GM21723 (cell line): Measurements from ENCODE around the gene IL10.
"Not testable (repeated sequence)": the region's sequence is repeated elsewhere in the genome, so short reads cannot be mapped to it uniquely, and the experiment has no call there.

Source experiments
- ATAC-seq: cut with Tn5 transposase; IDR thresholded peaks from one replicate; pipeline ENCODE4 v1.9.1; 2021; ENCODE audit warnings: mild to moderate bottlenecking, moderate library complexity; ENCODE audit not compliant: unreplicated experiment

Gene IL10

DNA sequence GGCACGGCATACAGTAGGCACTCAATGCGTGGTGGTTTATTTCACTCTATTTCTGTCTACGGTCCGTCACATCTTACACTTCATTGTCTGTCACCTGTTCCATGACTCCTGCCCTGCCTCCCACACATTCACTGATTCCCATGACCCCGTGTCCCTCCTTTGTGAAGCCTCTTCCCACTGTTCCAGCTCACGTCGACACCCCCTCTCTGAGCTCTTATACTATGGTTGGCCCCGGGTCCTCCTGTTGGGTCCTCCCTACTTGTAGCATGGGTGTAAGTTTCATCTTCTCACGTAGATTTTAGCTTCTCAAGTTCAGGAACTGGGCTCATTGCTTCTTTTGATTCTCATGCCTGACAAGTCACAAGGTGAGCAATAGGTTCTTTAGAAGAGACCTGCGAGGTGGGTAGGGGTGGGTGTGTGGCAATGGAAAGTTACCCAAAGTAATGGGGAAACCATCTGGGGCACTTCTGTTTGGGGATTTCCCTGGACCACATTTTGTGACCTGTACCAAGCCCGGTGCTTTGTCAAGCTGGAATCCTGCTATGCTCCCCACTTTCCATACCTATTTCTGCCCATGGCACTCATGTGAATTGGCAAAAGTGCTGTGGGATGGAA is 22.1 kb upstream of the IL10 start:
- no peak for ATAC-seq

- no peak for ATAC-seq
Observed at GRCh38 chr1:206793620-206794019, 21.3 kb upstream of the IL10 start.

- ATAC-seq: peak; percentile 46
Observed at GRCh38 chr1:206792939-206793607, 20.8 kb upstream of the IL10 start.

DNA sequence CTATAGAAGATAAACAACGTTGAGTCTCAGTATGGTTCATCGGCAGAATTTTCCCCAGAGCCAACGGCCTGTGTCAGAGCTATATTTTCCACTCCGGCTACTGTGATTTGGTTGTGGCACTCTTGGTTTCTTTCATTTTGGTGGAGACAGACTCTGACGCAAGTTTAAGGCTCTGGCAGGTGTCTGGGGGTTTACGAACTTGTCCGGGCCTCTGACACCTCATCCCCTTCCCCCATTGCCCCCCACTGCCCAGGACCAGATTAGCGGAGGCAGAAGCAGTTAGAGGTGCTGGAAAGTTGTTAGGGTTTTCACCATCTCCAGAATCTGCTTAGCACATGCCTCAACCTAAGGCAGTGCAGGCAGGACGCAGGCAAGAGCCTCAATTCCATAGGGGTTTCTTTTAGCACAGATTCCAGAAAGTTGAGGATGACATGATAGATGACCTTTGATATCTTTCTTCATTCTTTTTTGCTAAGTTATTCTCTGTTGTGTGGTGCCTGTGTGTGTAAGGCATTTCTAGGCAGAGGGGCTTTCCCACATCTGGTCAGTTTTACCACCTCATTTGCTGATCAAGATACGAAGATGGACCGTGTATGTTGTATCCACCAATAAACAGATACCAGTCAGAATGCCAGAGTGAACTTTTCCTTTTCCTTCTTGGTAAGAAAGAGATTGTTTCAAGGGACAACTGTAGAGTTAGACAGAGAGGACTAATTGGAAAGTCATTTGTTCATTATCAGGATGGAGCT is 18.4 kb upstream of the IL10 start:
- no peak for ATAC-seq

GRCh38 chr1:206788487-206789050 is 16.3 kb upstream of the IL10 start:
- no peak for ATAC-seq

DNA sequence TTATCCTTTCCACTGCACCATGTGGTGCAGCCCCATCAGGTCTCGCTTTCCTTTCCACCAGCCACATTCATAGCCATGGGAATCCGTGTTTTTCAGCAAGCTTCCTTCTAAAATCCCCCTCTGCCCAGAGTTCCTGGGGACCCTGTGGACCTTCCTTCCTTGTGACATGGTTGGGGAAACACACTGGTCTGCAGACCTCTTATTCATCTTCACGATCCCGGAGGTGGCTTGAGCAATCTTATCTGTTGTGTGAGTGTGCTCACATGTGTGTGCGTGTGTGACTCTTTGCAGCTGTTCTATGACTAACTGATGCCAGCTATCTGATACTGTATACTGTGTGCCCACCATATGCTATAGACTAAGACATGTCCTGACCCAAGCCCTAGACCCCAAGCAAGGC is 15.6 kb upstream of the IL10 start:
- no peak for ATAC-seq

DNA sequence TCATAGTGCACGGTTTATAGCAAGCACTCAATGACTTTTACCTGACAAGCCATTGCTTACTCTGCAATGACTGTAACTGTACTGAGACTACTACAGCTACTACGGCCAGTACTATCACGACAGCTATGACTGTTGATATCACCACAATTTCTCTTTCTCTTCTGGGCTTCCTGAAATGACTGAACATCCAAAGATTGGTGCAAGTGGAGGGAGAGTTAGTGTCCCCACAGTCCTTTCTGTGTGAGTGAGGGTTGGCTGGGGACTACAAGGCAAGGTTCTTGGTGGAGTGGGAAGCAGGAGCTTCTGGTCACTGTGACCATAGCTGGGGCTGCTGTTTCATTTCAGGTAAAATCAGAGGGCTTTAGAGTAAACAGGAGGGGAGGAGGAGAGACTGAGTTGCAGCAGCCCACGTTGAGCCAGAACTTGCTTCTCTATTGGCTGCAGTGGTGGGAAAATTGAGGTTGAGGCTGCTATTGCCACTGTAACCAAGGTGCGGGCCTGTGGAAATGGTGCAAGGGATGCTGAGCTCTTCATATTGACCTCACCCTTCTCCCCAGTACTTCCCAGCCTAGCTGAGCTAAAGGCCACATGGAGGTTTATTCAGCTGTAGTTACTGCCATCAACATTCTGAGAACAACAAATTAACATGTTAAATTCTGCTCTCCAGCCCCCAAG is 14.1 kb upstream of the IL10 start:
- no peak for ATAC-seq

DNA sequence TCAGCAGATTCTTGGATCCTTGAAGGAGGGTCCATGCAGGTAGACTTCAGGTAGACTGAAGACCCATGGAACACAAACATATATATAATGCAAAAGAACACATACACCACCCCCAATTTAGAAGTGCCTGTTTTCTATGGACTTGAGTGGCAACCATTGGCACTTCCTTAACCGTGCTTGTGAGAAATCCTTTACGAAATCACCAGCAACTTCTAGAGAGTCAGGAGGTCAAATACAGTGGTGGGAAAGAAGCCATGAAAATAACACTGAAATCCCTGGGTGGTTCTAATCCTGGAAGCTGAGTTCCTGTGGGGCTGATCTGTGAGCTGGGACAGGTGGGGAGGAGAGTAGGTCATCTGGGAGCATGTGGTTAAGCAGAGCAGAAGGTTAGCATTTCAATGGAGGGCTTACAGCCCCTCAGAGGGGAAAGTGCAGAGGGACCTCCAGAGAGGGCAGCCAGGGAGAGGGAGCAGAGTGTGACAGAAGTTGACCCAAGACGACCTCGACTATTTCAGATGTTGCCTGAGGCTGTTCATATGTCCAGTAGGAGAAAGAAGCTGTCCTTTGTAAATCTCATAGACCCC is 13.0 kb upstream of the IL10 start:
- ATAC-seq: no peak

DNA sequence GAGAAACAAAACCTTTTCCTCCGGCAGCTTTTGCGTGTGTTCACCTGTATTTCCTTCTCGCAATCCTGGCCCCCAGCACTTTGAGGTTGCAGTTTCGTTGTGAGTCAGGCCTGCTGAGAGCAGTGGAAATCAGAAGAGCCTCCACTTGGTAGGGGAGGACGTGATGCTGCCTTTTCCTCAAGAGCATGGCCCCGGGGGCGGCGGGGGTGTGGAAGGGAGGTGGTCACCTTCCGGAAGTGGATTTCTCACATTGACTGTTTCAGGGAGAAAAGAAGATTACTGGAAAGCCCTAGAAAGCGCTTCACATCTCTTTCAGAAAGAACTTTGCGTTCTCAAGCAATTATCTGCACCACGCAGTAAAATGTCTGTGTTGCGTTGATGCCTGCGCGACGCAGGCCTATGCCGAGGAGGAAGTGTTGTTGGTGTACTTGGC is 12.2 kb upstream of the IL10 start:
- peak; percentile 71 for ATAC-seq

GRCh38 chr1:206783506-206783905 is 11.2 kb upstream of the IL10 start:
- no peak for ATAC-seq

DNA sequence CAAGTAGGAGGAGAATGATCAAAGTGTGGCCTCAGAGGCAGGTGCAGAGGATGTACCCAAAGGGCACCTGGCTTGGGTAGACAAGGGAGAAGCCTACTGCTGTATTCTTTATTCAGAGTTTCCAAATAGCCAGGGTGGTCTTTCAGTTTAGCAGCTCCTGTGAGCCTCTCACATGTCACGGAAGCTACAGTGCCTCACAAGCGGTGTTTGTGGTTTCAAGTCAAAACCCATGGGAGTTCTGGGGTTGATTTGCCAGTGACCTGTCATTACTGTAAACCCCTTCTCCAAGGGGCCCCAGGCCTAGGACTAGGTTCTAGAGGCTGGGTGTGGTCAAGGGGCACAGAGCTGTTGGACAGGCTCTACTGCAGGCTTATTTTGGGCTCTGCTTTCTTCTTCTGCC is 10.2 kb upstream of the IL10 start:
- ATAC-seq: peak; percentile 58

- no peak for ATAC-seq
Observed at GRCh38 chr1:206779638-206780037, 7.3 kb upstream of the IL10 start.

DNA sequence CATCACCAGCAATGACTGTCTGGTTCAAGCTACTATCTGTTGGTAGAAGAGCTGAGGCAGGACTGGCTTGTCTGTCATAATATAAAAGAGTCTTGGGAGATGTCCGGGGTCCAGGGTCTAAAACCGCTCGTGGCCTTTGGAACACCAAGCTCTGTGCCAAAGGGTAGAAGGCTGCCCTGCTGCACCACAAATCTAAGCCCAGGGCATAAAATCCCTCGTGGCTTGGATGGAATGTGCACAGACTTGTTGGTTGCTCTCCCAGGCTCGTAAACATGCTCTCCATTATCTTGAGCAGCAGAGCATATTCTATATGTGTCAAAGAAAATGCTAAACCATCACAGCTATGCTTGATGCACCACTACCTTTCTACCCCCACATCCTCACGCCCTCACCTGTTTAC is 6.6 kb upstream of the IL10 start:
- not testable (repeated sequence) for ATAC-seq

DNA sequence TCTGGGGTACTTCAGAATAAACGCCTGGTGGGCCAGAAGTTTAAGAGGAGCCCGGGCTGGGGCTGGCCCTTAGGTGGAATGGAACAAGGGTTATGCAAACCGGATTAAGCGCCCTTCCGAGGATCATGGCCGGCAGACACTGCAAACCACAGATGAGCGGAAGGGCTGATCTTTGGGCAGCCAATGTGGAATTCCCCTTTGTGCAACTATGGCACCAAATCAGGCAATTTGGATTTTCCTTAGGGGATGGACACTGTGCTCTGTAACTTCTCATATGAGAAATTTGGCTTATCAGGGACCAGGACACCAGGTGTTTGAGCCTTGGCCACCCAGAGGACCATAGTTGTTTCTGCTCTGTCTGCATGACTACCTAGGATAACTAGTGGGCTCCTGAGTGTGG is 5.7 kb upstream of the IL10 start:
- ATAC-seq: no peak

DNA sequence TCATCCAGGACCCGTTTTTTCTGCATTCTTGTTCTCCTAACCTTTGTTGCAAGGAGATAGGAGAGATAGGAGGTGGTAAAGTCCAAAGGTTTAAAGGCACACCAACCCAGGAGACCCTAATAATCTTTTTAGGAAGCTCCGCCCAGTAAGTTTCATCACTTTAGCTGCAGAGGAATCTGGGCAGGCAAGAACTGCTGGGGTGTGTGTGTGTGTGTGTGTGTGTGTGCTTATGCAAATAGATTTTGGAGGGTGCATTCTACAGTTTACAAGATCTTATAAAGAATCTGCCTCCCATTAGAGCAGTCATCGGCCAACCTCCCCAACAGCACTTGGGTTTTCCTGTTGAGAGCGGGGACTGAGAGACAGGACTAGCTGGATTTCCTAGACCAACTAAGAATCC is 3.9 kb upstream of the IL10 start:
- no peak for ATAC-seq

DNA sequence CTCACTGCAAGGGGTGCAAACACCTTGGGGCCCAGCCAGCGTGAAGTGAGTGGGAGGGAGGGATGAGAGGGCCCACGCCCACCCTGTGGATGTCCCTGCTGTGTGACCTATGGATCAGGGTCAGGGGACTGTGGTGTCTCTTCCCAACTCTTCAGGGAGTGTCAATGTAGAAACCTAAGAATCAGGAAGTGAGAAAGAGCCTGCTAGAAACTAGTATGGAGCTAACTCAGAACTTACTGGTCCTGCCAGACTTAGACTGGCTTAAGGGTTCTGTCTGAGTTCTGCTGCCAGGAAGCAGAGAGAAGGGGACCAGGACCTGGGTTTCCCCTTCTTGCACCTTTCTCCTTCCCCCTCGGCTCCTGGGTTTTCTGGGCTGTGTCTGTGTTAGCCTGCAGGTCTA is 1.8 kb upstream of the IL10 start:
- no peak for ATAC-seq

- no peak for ATAC-seq
Observed at GRCh38 chr1:206771338-206771692, 979 bp downstream of the IL10 start.

DNA sequence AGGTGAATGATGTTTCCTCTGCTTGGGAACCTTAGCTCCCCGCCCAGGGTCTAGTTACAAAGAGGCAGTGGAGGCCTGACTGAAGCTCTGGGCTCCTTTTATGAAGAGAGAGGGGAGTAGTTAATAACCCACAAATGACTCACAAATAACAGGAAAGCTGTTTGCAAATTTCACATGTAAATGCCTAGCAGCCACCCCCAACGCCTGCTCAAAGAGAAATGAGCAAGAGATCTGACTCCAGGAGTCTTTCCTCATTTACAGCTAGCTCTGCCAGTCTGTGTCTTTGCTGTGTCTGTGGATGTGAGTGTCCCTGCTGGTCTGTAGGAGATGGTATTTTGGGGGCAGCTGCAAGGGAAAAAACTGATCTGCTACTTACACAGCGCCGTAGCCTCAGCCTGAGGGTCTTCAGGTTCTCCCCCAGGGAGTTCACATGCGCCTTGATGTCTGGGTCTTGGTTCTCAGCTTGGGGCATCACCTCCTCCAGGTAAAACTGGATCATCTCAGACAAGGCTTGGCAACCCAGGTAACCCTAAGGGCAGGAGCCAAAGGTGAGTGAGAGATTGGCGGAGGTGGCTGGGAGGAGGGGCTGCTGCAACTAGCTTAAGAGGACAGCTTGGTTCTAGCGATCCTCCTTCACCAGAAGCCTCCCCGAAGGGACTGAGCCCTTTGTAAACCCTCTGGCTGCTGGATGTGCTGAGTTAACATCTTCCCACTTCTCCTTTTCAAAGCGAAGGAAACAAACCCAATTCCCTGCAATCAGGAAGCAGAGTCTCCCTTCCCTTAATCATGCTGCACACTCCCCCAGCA is 1.6 kb downstream of the IL10 start, which contains the start of gene IL19:
IL19 (plus strand) TSS at position 243 of the 807 bp plus-strand sequence. CDS start 65,890 bp downstream, outside the sequence.
- no peak for ATAC-seq

GRCh38 chr1:206769304-206769731 is 3.0 kb downstream of the IL10 start:
- ATAC-seq: peak; percentile 57
